HEK293 (cell line): Measurements from ENCODE around the gene L3MBTL3.

Experiments used
- CTCF ChIA-PET: fragments of 350-600 bp; formaldehyde crosslinking; extraction: SDS; loops from one replicate; lab custom pipeline; 2021; ENCODE audit warnings: antibody characterized with exemption; lab: Yijun Ruan, JAX
- POLR2A ChIA-PET: fragments of 300-600 bp; formaldehyde crosslinking; extraction: SDS; loops from one replicate; lab custom pipeline; 2020; ENCODE audit warnings: antibody characterized with exemption, inconsistent platforms; lab: Yijun Ruan, JAX
- H3K27ac ChIP-seq: fragments of 200-500 bp; sonication (Bioruptor generic); 2 replicates; pipeline ENCODE4 v1.5.1; 2014; ENCODE audit warnings: low read depth, low read length, control low read depth, inconsistent platforms; ENCODE audit errors: extremely low read depth
- H3K36me3 ChIP-seq, 2 experiments: fragments of 200-500 bp in 1 of 2; sonication (Bioruptor generic) in 1 of 2; 1 replicate in 1 of 2; 2 replicates in 1 of 2; pipeline ENCODE4 v1.5.1; 2014 to 2017; ENCODE audit warnings: inconsistent platforms in 2 of 2, low read length in 2 of 2; ENCODE audit not compliant: control insufficient read depth in 2 of 2, insufficient read depth in 1 of 2
- H3K4me1 ChIP-seq: fragments of 200-500 bp; sonication (Bioruptor generic); 2 replicates; pipeline ENCODE4 v1.5.1; 2014; ENCODE audit warnings: mild to moderate bottlenecking, low read length, inconsistent platforms; ENCODE audit not compliant: control insufficient read depth, insufficient read depth
- H3K4me3 ChIP-seq: 2 replicates; pipeline ENCODE4 v1.5.1; 2011; ENCODE audit warnings: low read depth, mild to moderate bottlenecking, control low read depth, low read length, moderate library complexity
- H3K9me3 ChIP-seq: fragments of 200-500 bp; sonication (Bioruptor generic); 2 replicates; pipeline ENCODE4 v1.5.1; 2014; ENCODE audit warnings: low read depth, low read length, inconsistent platforms; ENCODE audit not compliant: control insufficient read depth, insufficient read depth
- GLI4 ChIP-seq: fragments of 450-650 bp; formaldehyde crosslinking; IDR thresholded peaks from 2 replicates; pipeline ENCODE4 v1.5.1; 2016; ENCODE audit warnings: missing biosample characterization, missing genetic modification characterization
- ZBTB17 ChIP-seq: fragments of 450-650 bp; formaldehyde crosslinking; IDR thresholded peaks from 2 replicates; pipeline ENCODE4 v1.5.1; 2016; ENCODE audit warnings: missing biosample characterization, missing genetic modification characterization
- ZFHX2 ChIP-seq: fragments of 450-650 bp; formaldehyde crosslinking; conservative IDR thresholded peaks from 2 replicates; pipeline ENCODE4 v1.5.1; 2016; ENCODE audit warnings: missing biosample characterization, missing genetic modification characterization
- ZNF112 ChIP-seq: fragments of 450-650 bp; formaldehyde crosslinking; IDR thresholded peaks from 2 replicates; pipeline ENCODE4 v1.5.0; 2017; ENCODE audit warnings: missing biosample characterization, missing genetic modification characterization
- ZNF132 ChIP-seq: fragments of 450-650 bp; formaldehyde crosslinking; IDR thresholded peaks from 2 replicates; pipeline ENCODE4 v1.5.1; 2017; ENCODE audit warnings: missing biosample characterization, missing genetic modification characterization, borderline replicate concordance
- ZNF133 ChIP-seq: fragments of 450-650 bp; formaldehyde crosslinking; IDR thresholded peaks from 2 replicates; pipeline ENCODE4 v1.5.1; 2016; ENCODE audit warnings: missing biosample characterization, missing genetic modification characterization
- ZNF148 ChIP-seq: fragments of 450-650 bp; formaldehyde crosslinking; IDR thresholded peaks from 2 replicates; pipeline ENCODE4 v1.5.0; 2017; ENCODE audit warnings: missing biosample characterization, missing genetic modification characterization, borderline replicate concordance
- ZNF16 ChIP-seq: fragments of 450-650 bp; formaldehyde crosslinking; IDR thresholded peaks from 2 replicates; pipeline ENCODE4 v1.5.1; 2016; ENCODE audit warnings: low read depth, missing biosample characterization, missing genetic modification characterization
- ZNF214 ChIP-seq: fragments of 450-650 bp; formaldehyde crosslinking; IDR thresholded peaks from 2 replicates; pipeline ENCODE4 v1.5.1; 2017; ENCODE audit warnings: missing biosample characterization, mild to moderate bottlenecking, missing genetic modification characterization, borderline replicate concordance
- ZNF23 ChIP-seq: fragments of 450-650 bp; formaldehyde crosslinking; IDR thresholded peaks from 2 replicates; pipeline ENCODE4 v1.5.1; 2016; ENCODE audit warnings: missing biosample characterization, missing genetic modification characterization, borderline replicate concordance
- ZNF274 ChIP-seq, 2 experiments: fragments of 200-500 bp in 1 of 2; fragments of 450-650 bp in 1 of 2; sonication (Bioruptor generic) in 1 of 2; formaldehyde crosslinking in 1 of 2; IDR thresholded peaks; 2 replicates each; pipeline versions ENCODE4 v1.5.1 to v1.6.1; 2014 to 2016; ENCODE audit warnings: borderline replicate concordance in 1 of 2, inconsistent platforms in 1 of 2, low read length in 1 of 2, missing biosample characterization in 1 of 2, missing genetic modification characterization in 1 of 2
- ZNF37A ChIP-seq: fragments of 450-650 bp; IDR thresholded peaks from 2 replicates; pipeline ENCODE4 v1.5.1; 2018; ENCODE audit warnings: missing biosample characterization, missing genetic modification characterization
- ZNF416 ChIP-seq: fragments of 450-650 bp; formaldehyde crosslinking; IDR thresholded peaks from 2 replicates; pipeline ENCODE4 v1.5.1; 2016; ENCODE audit warnings: missing biosample characterization, missing genetic modification characterization
- ZNF433 ChIP-seq: fragments of 450-650 bp; formaldehyde crosslinking; IDR thresholded peaks from 2 replicates; pipeline ENCODE4 v1.5.1; 2016; ENCODE audit warnings: missing biosample characterization, missing genetic modification characterization, low read depth
- ZNF544 ChIP-seq: fragments of 450-650 bp; formaldehyde crosslinking; IDR thresholded peaks from 2 replicates; pipeline ENCODE4 v1.5.0; 2017; ENCODE audit warnings: missing biosample characterization, missing genetic modification characterization
- ZNF626 ChIP-seq: fragments of 450-650 bp; sonication (Bioruptor Pico); formaldehyde crosslinking; IDR thresholded peaks from 2 replicates; pipeline ENCODE4 v1.5.1; 2018; ENCODE audit warnings: missing biosample characterization, missing genetic modification characterization, inconsistent platforms
- ZNF639 ChIP-seq: fragments of 450-650 bp; formaldehyde crosslinking; IDR thresholded peaks from 2 replicates; pipeline ENCODE4 v1.5.1; 2016; ENCODE audit warnings: missing biosample characterization, missing genetic modification characterization
- ZNF658 ChIP-seq: fragments of 450-650 bp; formaldehyde crosslinking; IDR thresholded peaks from 2 replicates; pipeline ENCODE4; 2016; ENCODE audit warnings: missing biosample characterization, missing genetic modification characterization
- ZNF670 ChIP-seq: fragments of 450-650 bp; formaldehyde crosslinking; IDR thresholded peaks from 2 replicates; pipeline ENCODE4 v1.5.1; 2016; ENCODE audit warnings: missing biosample characterization, missing genetic modification characterization, low read depth
- TF ChIP-seq, protein P1 (sequence below): fragments of 450-650 bp; formaldehyde crosslinking; IDR thresholded peaks from 2 replicates; pipeline ENCODE4 v1.5.1; 2016; ENCODE audit warnings: missing biosample characterization, missing genetic modification characterization
- TF ChIP-seq, protein P2 (sequence below): fragments of 450-650 bp; formaldehyde crosslinking; IDR thresholded peaks from 2 replicates; pipeline ENCODE4 v1.5.1; 2016; ENCODE audit warnings: missing biosample characterization, missing genetic modification characterization
- TF ChIP-seq, protein P3 (sequence below): fragments of 450-650 bp; formaldehyde crosslinking; IDR thresholded peaks from 2 replicates; pipeline ENCODE4 v1.5.1; 2016; ENCODE audit warnings: missing biosample characterization, missing genetic modification characterization
- TF ChIP-seq, protein P4 (sequence below): fragments of 450-650 bp; formaldehyde crosslinking; IDR thresholded peaks from 2 replicates; pipeline ENCODE4 v1.5.1; 2016; ENCODE audit warnings: missing biosample characterization, missing genetic modification characterization, borderline replicate concordance
- TF ChIP-seq, protein P5 (sequence below): fragments of 450-650 bp; formaldehyde crosslinking; IDR thresholded peaks from 2 replicates; pipeline ENCODE4 v1.5.1; 2016; ENCODE audit warnings: missing biosample characterization, missing genetic modification characterization

Gene L3MBTL3

GRCh38 chr6:130069485-130069884 is 51.1 kb downstream of the L3MBTL3 start:
- H3K4me1 ChIP-seq = no peaks in the 10 kb centered on the region
- TF ChIP-seq, protein P1, sequence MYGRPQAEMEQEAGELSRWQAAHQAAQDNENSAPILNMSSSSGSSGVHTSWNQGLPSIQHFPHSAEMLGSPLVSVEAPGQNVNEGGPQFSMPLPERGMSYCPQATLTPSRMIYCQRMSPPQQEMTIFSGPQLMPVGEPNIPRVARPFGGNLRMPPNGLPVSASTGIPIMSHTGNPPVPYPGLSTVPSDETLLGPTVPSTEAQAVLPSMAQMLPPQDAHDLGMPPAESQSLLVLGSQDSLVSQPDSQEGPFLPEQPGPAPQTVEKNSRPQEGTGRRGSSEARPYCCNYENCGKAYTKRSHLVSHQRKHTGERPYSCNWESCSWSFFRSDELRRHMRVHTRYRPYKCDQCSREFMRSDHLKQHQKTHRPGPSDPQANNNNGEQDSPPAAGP (tag by site-specific recombination) = no peak
- TF ChIP-seq ZBTB17 (tag by site-specific recombination) (no peak), ZNF214 (tag by site-specific recombination) (no peak), ZFHX2 (tag by site-specific recombination) (no peak), ZNF112 (no peak), ZNF133 (tag by site-specific recombination) (no peak), ZNF23 (no peak), ZNF639 (tag by site-specific recombination) (no peak), ZNF544 (tag by site-specific recombination) (no peak), ZNF132 (no peak)
- TF ChIP-seq, protein P2, sequence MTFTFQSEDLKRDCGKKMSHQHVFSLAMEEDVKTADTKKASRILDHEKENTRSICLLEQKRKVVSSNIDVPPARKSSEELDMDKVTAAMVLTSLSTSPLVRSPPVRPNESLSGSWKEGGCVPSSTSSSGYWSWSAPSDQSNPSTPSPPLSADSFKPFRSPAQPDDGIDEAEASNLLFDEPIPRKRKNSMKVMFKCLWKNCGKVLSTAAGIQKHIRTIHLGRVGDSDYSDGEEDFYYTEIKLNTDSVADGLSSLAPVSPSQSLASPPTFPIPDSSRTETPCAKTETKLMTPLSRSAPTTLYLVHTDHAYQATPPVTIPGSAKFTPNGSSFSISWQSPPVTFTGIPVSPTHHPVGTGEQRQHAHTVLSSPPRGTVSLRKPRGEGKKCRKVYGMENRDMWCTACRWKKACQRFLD (tag by site-specific recombination) = no peak
- TF ChIP-seq, protein P3, sequence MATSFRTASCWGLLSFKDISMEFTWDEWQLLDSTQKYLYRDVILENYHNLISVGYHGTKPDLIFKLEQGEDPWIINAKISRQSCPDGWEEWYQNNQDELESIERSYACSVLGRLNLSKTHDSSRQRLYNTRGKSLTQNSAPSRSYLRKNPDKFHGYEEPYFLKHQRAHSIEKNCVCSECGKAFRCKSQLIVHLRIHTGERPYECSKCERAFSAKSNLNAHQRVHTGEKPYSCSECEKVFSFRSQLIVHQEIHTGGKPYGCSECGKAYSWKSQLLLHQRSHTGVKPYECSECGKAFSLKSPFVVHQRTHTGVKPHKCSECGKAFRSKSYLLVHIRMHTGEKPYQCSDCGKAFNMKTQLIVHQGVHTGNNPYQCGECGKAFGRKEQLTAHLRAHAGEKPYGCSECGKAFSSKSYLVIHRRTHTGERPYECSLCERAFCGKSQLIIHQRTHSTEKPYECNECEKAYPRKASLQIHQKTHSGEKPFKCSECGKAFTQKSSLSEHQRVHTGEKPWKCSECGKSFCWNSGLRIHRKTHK (tag by site-specific recombination) = no peak
- ChIA-PET CTCF (interaction anchor here (1.4 kb wide), 1 partner anchor 22 kb away, joined by 3 read pairs; no protein-coding TSS in a partner anchor), POLR2A (no interaction called here)
- H3K27ac ChIP-seq = no peak overlapping the region
- no peak overlapping the region for H3K4me3 ChIP-seq
- H3K36me3 ChIP-seq = peaks cover 25 to 41% of the 10 kb centered on the region in 2 experiments
- H3K9me3 ChIP-seq = no peaks in the 10 kb centered on the region

- Histone ChIP-seq H3K9me3 (no peaks in the 10 kb centered on the region), H3K36me3 (peaks cover 25 to 41% of the 10 kb centered on the region in 2 experiments)
- CTCF ChIA-PET = interaction anchor here (0.7 kb wide), 1 partner anchor 176 kb away, joined by 3 read pairs; no protein-coding TSS in a partner anchor
Observed at GRCh38 chr6:130070326-130070725, 51.9 kb downstream of the L3MBTL3 start.

DNA sequence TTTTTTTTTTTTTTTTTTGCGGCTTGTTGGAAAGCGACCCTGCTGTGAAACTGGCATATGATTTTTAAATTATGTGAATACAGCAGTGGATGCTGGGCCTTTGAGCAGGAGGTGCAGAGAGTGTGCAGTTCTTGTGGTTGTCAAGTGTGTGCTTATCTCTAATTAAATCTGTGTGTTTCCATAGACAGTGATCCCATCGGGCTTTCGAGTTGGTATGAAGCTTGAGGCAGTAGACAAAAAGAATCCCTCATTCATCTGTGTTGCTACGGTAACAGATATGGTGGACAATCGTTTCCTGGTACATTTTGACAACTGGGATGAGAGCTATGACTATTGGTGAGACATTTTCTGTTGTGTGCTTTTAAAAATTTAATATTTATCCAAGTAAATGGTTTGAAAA is 52.4 kb downstream of the L3MBTL3 start:
- H3K4me3 ChIP-seq = no peak overlapping the region
- no peaks in the 10 kb centered on the region for H3K9me3 ChIP-seq
- no peak overlapping the region for H3K27ac ChIP-seq
- ChIA-PET CTCF (interaction anchor here (0.6 to 0.7 kb wide), 2 partner anchors 32 to 177 kb away, joined by 3 read pairs; no protein-coding TSS in a partner anchor), POLR2A (no interaction called here)
- H3K36me3 ChIP-seq = peaks cover 25 to 36% of the 10 kb centered on the region in 2 experiments
- H3K4me1 ChIP-seq = no peaks in the 10 kb centered on the region
- TF ChIP-seq GLI4 (tag by site-specific recombination) (no peak), ZNF274 (IDR thresholded peaks at IDR 0.05; ENCODE audit: low read length) (no peak), ZNF274 (tag by site-specific recombination; IDR thresholded peaks at IDR 0.05; ENCODE audit: borderline replicate concordance) (no peak), ZNF433 (tag by site-specific recombination) (no peak), ZNF16 (tag by site-specific recombination) (no peak), ZNF658 (tag by site-specific recombination) (no peak), ZNF148 (no peak), ZNF37A (tag by site-specific recombination) (no peak), ZNF416 (no peak)
- TF ChIP-seq, protein P4, sequence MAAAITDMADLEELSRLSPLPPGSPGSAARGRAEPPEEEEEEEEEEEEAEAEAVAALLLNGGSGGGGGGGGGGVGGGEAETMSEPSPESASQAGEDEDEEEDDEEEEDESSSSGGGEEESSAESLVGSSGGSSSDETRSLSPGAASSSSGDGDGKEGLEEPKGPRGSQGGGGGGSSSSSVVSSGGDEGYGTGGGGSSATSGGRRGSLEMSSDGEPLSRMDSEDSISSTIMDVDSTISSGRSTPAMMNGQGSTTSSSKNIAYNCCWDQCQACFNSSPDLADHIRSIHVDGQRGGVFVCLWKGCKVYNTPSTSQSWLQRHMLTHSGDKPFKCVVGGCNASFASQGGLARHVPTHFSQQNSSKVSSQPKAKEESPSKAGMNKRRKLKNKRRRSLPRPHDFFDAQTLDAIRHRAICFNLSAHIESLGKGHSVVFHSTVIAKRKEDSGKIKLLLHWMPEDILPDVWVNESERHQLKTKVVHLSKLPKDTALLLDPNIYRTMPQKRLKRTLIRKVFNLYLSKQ (tag by site-specific recombination) = no peak

More at GRCh38 chr6:130070326-130070725, 51.9 kb downstream of the L3MBTL3 start:
- Histone ChIP-seq H3K4me1 (no peaks in the 10 kb centered on the region), H3K27ac (no peak overlapping the region), H3K4me3 (no peak overlapping the region)
- TF ChIP-seq ZNF626 (no peak), ZNF670 (tag by site-specific recombination) (no peak)
- TF ChIP-seq, protein P5, sequence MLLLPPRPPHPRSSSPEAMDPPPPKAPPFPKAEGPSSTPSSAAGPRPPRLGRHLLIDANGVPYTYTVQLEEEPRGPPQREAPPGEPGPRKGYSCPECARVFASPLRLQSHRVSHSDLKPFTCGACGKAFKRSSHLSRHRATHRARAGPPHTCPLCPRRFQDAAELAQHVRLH (tag by site-specific recombination) = no peak
- POLR2A ChIA-PET = no interaction called here
